ENCODE results near the gene RFWD3. TPM values are rescaled to one million over a fixed set of nuclear protein-coding genes. Genes with fewer than 3 reads are reported as not detected.

RFWD3 gene
- total RNA-seq, 1 experiment from 2014 or later, result 64.9 TPM

DNA sequence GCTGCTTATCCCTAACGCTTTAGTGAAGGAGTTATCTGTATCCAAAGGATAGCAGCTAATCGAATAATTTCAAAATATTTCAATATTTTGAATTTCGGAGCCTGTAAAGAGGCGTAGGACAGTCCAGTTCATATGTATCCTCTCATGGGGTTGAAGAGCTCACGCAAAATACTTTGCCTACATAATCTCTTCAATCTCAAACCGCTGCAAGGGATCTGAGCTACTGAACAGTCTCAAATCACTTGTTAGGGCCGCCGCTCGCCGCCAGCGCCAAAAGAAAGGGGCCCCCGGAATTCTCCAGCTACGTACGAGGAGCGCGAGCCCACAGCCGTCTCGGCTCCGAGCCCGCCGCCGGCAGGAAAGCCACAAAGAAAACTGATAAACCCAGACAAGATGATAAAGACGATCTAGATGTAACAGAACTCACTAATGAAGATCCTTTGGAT, 601 bp upstream of the RFWD3 start:
- peak; percentile 45 for DNase-seq (ENCODE audit: low read depth)

- no peak for DNase-seq (ENCODE audit: low read depth)
Observed at GRCh38 chr16:74666010-74666421, 661 bp downstream of the RFWD3 start.

- DNase-seq (ENCODE audit: low read depth), result no peak
Observed at GRCh38 chr16:74661064-74661463, 5.6 kb downstream of the RFWD3 start.

DNA sequence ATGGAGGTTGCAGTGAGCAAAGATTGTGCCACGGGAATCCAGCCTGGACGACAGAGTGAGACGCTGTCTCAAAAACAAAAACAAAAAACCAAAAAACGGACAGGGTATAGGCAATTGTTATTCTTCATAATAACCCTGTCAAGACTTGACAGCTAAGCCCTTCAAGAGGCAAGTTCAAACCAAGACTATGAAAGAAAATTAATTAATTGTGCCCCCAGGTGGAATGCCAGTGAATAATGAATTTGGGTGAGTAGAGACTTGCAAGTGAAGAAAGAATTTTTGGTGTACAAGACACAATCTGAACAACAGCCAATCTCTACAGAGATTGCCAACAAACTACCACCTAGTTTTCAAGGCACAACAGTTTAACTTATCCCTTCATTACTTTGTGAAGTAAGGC, 6.3 kb downstream of the RFWD3 start:
- no peak for DNase-seq (ENCODE audit: low read depth)

- DNase-seq (ENCODE audit: low read depth), result no peak
Observed at GRCh38 chr16:74659041-74659440, 7.6 kb downstream of the RFWD3 start.

- DNase-seq (ENCODE audit: low read depth), result no peak
Observed at GRCh38 chr16:74657870-74658642, 8.6 kb downstream of the RFWD3 start.

GRCh38 chr16:74654536-74655050, 12.1 kb downstream of the RFWD3 start:
- DNase-seq (ENCODE audit: low read depth), result no peak

GRCh38 chr16:74652883-74653282, 13.8 kb downstream of the RFWD3 start:
- peak; percentile 49 for DNase-seq (ENCODE audit: low read depth)

- DNase-seq (ENCODE audit: low read depth), result no peak
Observed at GRCh38 chr16:74652249-74652648, 14.4 kb downstream of the RFWD3 start.

DNA sequence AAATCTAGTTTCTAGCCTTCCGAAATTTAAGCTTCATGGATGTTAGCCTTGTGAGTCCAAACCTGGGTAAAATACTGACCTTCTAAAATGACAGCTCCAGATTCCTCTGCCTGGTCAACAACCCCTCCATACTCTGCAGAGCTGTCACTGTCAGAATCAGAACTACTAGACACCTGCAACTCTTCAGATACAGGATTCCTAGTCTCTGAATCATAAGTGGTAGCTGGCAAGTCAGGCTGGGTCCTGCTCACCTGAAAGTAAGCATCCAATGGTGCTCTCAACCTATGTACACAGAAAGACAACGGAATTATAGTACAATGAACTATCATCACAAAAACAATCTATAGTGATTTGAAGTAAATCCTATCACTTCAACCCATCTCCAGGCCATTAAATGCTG, 14.8 kb downstream of the RFWD3 start:
- no peak for DNase-seq (ENCODE audit: low read depth)

GRCh38 chr16:74650966-74651567, 15.6 kb downstream of the RFWD3 start:
- DNase-seq (ENCODE audit: low read depth), result no peak

GRCh38 chr16:74649839-74650504, 16.7 kb downstream of the RFWD3 start:
- no peak for DNase-seq (ENCODE audit: low read depth)

- no peak for DNase-seq (ENCODE audit: low read depth)
Observed at GRCh38 chr16:74641969-74642368, 24.7 kb downstream of the RFWD3 start.

- DNase-seq (ENCODE audit: low read depth), result no peak
Observed at GRCh38 chr16:74637742-74638453, 28.8 kb downstream of the RFWD3 start.

DNA sequence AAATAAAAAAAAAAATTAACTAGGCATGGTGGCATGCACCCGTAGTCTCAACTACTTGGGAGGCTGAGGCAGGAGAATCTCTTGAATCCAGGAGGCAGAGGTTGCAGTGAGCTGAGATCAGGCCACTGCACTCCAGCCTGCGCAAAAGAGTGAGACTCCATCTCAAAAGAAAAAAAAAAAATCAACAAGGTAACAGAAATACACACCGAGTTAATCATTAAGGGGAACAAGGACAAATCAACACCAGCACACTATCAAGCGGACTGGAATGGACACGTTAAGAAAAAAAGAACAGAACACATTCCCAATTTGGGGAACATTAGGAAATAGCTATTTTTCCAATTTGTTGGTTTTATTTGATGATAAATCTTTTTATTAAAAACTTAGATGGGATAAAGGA, 31.4 kb downstream of the RFWD3 start:
- DNase-seq (ENCODE audit: low read depth), result no peak

- DNase-seq (ENCODE audit: low read depth), result no peak
Observed at GRCh38 chr16:74633686-74634085, 33.0 kb downstream of the RFWD3 start.

DNA sequence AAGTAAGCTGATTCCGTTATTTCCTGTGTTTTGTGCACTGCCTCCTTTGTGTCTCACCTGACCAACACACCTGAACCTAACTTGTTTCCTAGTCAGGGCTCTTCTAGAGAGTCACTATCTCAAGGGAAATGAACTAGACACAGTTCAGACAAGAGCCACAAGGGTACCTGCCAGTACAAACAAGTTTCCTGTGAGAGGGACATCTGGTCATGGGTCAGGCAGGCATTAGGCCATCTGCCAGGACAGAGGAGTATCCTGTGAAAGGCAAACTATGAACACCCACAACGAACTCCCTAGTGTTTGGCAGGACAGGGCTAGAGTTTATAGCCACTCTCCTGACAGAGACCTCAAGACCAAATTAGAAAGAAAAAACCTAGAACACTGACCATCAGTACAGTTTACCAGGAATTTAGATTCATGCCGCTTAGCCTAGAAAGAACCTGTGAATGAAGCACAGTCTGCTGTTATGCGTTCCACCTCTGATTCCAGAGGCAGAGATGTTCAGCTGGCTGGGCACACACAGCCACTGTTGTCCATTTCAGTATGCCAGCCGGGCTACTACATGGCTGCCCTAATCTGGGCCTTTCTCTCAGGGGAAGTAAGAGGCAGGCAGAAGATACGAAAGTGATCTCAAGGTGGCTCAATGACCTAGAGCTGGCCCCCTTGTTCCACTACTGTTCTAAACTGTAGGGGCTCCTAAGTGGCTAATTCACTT, 39.0 kb downstream of the RFWD3 start:
- no peak for DNase-seq (ENCODE audit: low read depth)

GRCh38 chr16:74626741-74627416, 39.8 kb downstream of the RFWD3 start:
- DNase-seq (ENCODE audit: low read depth), result no peak

- no peak for DNase-seq (ENCODE audit: low read depth)
Observed at GRCh38 chr16:74625500-74626350, 41.0 kb downstream of the RFWD3 start.

All from HT1080 (cell line).